ENCODE measurements around the gene PRR5.

PRR5 gene

DNA sequence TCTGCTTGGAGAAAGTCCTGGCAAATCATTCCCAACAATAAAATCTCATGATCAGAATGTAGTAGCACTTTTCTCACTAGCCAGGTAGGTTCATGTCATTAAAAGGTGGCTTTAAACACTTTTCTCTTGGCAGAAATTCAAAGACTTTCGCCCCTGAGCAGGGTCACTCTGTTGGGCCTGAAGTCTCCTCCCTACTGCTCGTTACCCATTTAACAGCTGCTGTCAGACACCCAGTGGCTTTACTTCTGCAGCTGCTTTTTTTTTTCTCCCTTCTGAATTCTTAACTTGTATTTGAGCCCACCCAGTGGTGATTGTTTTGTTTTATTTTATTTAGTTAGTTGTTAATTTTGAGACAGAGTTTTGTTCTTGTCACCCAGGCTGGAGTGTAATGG is 75.4 kb downstream of the PRR5 start:
- Histone ChIP-seq H3K4me3 (ENCODE audit: low read depth, low read length) (no peak overlapping the region), H3K27me3 (ENCODE audit: control insufficient read depth, insufficient read depth, low read length) (no peaks in the 10 kb centered on the region), H3K4me2 (ENCODE audit: low read length) (no peak overlapping the region), H2AFZ (no peak overlapping the region), H3K9me3 (ENCODE audit: control insufficient read depth, low read length) (no peaks in the 10 kb centered on the region), H3K27ac (no peak overlapping the region), H3K4me1 (no peaks in the 10 kb centered on the region), H3K79me2 (no peaks in the 10 kb centered on the region), H3K9ac (no peak overlapping the region), H3K36me3 (ENCODE audit: control insufficient read depth, insufficient read depth, low read length) (no peaks in the 10 kb centered on the region)
- TF ChIP-seq, protein P1, sequence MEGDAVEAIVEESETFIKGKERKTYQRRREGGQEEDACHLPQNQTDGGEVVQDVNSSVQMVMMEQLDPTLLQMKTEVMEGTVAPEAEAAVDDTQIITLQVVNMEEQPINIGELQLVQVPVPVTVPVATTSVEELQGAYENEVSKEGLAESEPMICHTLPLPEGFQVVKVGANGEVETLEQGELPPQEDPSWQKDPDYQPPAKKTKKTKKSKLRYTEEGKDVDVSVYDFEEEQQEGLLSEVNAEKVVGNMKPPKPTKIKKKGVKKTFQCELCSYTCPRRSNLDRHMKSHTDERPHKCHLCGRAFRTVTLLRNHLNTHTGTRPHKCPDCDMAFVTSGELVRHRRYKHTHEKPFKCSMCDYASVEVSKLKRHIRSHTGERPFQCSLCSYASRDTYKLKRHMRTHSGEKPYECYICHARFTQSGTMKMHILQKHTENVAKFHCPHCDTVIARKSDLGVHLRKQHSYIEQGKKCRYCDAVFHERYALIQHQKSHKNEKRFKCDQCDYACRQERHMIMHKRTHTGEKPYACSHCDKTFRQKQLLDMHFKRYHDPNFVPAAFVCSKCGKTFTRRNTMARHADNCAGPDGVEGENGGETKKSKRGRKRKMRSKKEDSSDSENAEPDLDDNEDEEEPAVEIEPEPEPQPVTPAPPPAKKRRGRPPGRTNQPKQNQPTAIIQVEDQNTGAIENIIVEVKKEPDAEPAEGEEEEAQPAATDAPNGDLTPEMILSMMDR (IDR thresholded peaks at IDR 0.05): no peak

DNA sequence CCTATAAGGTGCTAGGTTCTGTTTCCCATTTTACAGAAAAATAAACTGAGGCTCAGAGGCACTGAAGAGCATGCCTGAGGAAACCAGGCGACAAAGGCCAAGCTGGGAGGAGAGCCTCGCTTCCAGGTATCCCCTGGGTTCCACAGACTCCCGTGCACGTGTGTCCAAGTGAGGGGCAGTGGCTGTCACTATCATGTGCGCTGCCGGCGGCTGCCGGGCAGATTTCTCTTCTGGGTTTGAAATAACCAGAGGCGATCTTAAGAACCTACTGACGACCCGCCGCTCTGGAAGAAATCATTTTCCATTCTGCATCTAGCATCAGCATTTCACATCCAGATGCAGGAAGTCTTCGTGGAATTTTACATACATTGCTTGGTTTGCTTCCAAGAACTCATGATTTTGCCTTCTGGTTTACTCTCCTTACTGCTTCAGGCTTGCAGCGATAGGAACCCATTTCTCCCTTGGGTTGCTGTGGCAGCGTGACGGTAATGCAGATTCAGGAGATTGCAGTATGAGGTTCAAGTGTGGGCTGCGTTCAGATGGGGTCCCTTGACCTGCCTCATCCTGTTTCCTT is 79.0 kb downstream of the PRR5 start:
- Histone ChIP-seq H3K4me3 (ENCODE audit: low read depth, low read length) (no peak overlapping the region), H2AFZ (no peak overlapping the region), H3K27ac (no peak overlapping the region), H3K4me2 (ENCODE audit: low read length) (no peak overlapping the region), H3K79me2 (no peaks in the 10 kb centered on the region), H3K9ac (no peak overlapping the region), H3K27me3 (ENCODE audit: control insufficient read depth, insufficient read depth, low read length) (no peaks in the 10 kb centered on the region), H3K9me3 (ENCODE audit: control insufficient read depth, low read length) (no peaks in the 10 kb centered on the region), H3K36me3 (ENCODE audit: control insufficient read depth, insufficient read depth, low read length) (no peaks in the 10 kb centered on the region), H3K4me1 (no peaks in the 10 kb centered on the region)
- TF ChIP-seq, protein P1 (IDR thresholded peaks at IDR 0.05): no peak

DNA sequence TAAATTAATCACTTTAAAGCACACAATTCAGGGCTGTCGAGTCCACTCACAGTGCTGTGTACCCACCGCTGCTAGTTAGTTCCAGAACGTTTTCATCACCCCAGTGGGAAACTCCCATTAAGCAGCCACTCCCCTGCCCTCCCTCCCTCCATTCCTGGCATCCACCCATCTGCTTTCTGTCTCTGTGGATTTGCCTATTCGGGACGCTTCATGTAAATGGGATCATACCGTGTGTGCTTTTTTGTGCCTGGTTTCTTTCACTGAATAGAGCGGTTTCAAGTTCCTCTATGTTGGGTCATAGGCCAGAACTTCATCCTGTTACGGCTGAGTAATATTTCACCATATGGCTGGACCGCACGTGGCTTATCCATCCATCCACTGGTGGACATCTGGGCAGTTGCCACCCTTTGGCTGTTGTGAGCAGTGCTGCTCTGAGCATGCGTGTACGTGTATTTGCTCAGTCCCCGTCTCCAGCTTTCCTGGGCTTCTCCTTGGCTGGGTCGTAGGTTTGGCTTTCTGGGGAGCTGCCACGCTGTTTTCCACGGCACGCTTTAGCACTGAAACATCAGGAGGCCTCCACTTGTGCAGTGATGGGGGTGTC is 80.5 kb downstream of the PRR5 start:
- no peaks in the 10 kb centered on the region for H3K9me3 ChIP-seq (ENCODE audit: control insufficient read depth, low read length)
- H3K4me3 ChIP-seq (ENCODE audit: low read depth, low read length): no peak overlapping the region
- H3K4me2 ChIP-seq (ENCODE audit: low read length): no peak overlapping the region
- no peaks in the 10 kb centered on the region for H3K79me2 ChIP-seq
- TF ChIP-seq, protein P1 (IDR thresholded peaks at IDR 0.05): no peak
- no peak overlapping the region for H3K27ac ChIP-seq
- no peaks in the 10 kb centered on the region for H3K27me3 ChIP-seq (ENCODE audit: control insufficient read depth, insufficient read depth, low read length)
- no peak overlapping the region for H2AFZ ChIP-seq
- no peaks in the 10 kb centered on the region for H3K36me3 ChIP-seq (ENCODE audit: control insufficient read depth, insufficient read depth, low read length)
- H3K9ac ChIP-seq: no peak overlapping the region
- no peaks in the 10 kb centered on the region for H3K4me1 ChIP-seq

DNA sequence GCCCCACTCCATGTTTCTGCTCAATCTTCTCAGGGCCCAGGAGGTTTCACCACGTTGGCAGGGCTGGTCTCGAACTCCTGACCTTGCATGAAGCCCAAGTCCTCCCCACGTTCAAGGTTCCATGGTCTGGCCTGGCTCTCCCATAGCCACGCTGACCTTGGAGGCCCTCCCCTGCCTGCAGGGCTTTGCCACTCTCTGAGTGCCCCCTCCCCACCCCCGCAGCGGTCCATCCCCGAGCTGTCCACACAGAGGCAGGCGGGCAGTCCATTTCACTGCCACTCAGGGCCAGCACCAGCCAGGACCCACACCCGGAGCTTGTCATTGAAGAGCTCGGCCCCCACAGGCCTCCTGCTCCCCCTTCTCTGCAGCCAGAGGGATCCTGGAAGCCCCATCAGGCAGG is 81.1 kb downstream of the PRR5 start:
- no peaks in the 10 kb centered on the region for H3K9me3 ChIP-seq (ENCODE audit: control insufficient read depth, low read length)
- TF ChIP-seq, protein P1 (IDR thresholded peaks at IDR 0.05): no peak
- H3K79me2 ChIP-seq: no peaks in the 10 kb centered on the region

DNA sequence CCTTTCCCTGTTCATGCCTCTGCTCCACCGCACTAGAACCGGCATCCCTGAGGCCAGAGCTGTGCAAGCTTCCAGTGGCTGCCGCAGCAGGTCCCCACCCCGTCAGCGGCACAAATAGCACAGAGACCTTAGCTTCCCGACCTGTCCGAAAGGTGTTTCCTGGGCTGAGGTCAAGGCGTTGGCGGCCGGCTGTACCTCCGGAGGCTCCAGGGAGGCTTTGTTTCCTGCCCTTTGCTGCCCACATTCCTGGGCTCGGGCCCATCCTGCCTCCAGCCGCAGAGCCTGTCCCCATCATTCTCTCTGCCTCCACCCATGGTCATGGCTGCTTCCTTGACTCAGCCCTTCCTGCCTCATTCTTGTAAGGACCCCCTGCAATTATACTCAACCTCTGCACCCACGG is 81.6 kb downstream of the PRR5 start:
- H3K4me1 ChIP-seq: no peaks in the 10 kb centered on the region
- no peaks in the 10 kb centered on the region for H3K79me2 ChIP-seq
- no peak overlapping the region for H3K27ac ChIP-seq
- TF ChIP-seq, protein P1 (IDR thresholded peaks at IDR 0.05): no peak
- H3K27me3 ChIP-seq (ENCODE audit: control insufficient read depth, insufficient read depth, low read length): no peaks in the 10 kb centered on the region
- no peaks in the 10 kb centered on the region for H3K9me3 ChIP-seq (ENCODE audit: control insufficient read depth, low read length)
- no peaks in the 10 kb centered on the region for H3K36me3 ChIP-seq (ENCODE audit: control insufficient read depth, insufficient read depth, low read length)
- no peak overlapping the region for H2AFZ ChIP-seq
- no peak overlapping the region for H3K4me2 ChIP-seq (ENCODE audit: low read length)
- H3K4me3 ChIP-seq (ENCODE audit: low read depth, low read length): no peak overlapping the region
- no peak overlapping the region for H3K9ac ChIP-seq

More for the DNA sequence above, 81.1 kb downstream of the PRR5 start:
- Histone ChIP-seq H3K36me3 (ENCODE audit: control insufficient read depth, insufficient read depth, low read length) (no peaks in the 10 kb centered on the region), H3K4me1 (no peaks in the 10 kb centered on the region), H2AFZ (no peak overlapping the region), H3K4me2 (ENCODE audit: low read length) (no peak overlapping the region), H3K4me3 (ENCODE audit: low read depth, low read length) (no peak overlapping the region), H3K9ac (no peak overlapping the region), H3K27ac (no peak overlapping the region), H3K27me3 (ENCODE audit: control insufficient read depth, insufficient read depth, low read length) (no peaks in the 10 kb centered on the region)
